Activated T-cell treated with anti-CD3 and anti-CD28 coated beads, Interleukin-2, amount 50 U/mL, for 4 hours (primary cell): Measurements from ENCODE around the gene FAM83C. TPM values are rescaled to one million over a fixed set of nuclear protein-coding genes. Genes with fewer than 3 reads are reported as not detected.
"Not testable (repeated sequence)": the region's sequence is repeated elsewhere in the genome, so short reads cannot be mapped to it uniquely, and the experiment has no call there.

ENCODE experiments used
- ATAC-seq, 2 donors: fragments of 200-7000 bp; cut with Tn5 transposase; one replicate each; pipeline ENCODE4 v1.10.0; 2021
- DNase-seq: peaks from one replicate; pipeline ENCODE4 v3.0.0-alpha.2; 2020
- H3K27me3 Mint-ChIP-seq: one replicate; pipeline ENCODE4 v1.8.0; 2021; ENCODE audit warnings: low read depth, mixed read lengths
- H3K36me3 Mint-ChIP-seq: one replicate; pipeline ENCODE4 v1.8.0; 2022; ENCODE audit warnings: mixed read lengths; ENCODE audit not compliant: insufficient read depth
- H3K4me1 Mint-ChIP-seq: one replicate; pipeline ENCODE4 v1.8.0; 2021; ENCODE audit warnings: low read depth, mixed read lengths
- H3K4me3 Mint-ChIP-seq: one replicate; pipeline ENCODE4 v1.8.0; 2021; ENCODE audit warnings: mild to moderate bottlenecking, moderate library complexity, mixed read lengths
- H3K9me3 Mint-ChIP-seq: one replicate; pipeline ENCODE4 v1.8.0; 2021; ENCODE audit warnings: mixed read lengths
- total RNA-seq, 3 donors: library from RNA; stranded (reverse); gene quantifications; one replicate each; pipeline ENCODE4 v1.2.1, GENCODE V29; 2021

Gene FAM83C
- total RNA-seq, 3 donors from 2014 or later: not detected

DNA sequence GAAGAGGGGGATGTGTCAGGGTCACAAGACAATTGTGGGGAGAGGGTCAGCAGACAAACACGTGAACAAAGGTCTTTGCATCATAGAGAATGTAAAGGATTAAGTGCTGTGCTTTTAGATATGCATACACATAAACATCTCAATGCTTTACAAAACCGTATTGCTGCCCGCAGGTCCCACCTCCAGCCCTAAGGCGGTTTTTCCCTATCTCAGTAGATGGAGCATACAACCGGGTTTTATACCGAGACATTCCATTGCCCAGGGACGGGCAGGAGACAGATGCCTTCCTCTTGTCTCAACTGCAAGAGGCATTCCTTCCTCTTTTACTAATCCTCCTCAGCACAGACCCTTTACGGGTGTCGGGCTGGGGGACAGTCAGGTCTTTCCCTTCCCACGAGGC is 29.9 kb downstream of the FAM83C start:
- not testable (repeated sequence) for H3K4me1 Mint-ChIP-seq, H3K4me3 Mint-ChIP-seq, H3K9me3 Mint-ChIP-seq, DNase-seq, H3K27me3 Mint-ChIP-seq, ATAC-seq
- H3K36me3 Mint-ChIP-seq: peaks cover 15% of the 10 kb centered on the region

DNA sequence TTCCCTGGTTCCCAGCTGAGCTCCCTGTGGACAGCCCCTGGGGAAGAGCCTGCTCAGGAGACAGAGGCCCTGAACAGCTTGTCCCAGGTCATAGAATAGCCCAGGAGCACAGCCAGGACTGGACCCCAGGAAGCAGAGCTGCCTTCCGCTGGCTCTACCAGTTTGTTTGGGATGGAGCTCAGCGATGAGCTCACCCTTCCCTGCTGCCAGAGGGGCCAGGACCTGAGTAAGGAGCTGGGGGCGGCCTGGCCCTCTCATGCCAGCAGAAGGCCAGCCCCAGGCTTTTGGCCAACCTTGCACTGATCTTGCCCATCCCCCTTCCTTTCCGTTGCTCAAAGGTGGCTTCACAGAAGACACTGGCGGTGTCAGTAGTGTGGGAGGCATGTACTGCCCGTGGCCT is 31.8 kb downstream of the FAM83C start:
- no peak for DNase-seq
- Mint-ChIP-seq H3K9me3 (no peaks in the 10 kb centered on the region), H3K36me3 (peaks cover 8% of the 10 kb centered on the region), H3K4me1 (no peaks in the 10 kb centered on the region), H3K4me3 (no peak overlapping the region), H3K27me3 (no peaks in the 10 kb centered on the region)
- ATAC-seq: no peak

DNA sequence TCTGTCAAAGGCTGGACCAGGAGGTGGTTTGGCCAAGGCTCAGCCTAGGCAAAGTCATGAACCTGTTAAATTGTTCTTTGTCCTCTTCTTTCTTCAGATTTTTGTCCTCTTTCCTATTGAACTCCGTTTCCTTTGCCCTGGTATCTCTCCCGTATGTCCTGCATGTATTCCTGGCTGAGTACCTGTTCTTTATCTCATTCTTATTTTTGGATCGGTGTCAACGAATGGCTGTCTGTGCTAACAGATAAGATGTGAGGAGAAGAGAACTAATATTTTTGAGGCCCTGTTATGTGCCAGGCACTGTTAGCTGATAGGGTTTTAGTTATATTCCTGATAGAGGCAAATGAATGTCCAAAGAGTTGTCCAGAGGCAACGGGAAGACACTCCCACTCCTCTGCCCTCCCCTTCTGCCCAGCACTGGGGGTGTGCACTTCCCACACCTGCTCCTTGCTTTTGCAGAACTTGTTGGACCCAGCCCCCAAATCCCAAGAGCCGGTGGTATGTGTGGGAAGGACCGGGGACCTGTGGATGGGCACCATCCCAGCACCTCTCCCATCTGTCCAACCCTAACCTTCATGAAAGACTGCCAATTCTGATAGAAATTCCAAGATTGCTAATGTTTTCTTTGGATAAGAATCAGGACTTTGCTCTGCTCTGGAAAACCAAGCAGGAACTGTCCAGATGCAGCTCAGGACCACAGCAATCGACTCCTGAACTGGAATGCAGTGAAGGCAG is 34.9 kb downstream of the FAM83C start:
- no peaks in the 10 kb centered on the region for H3K9me3 Mint-ChIP-seq
- H3K4me1 Mint-ChIP-seq: peaks cover 6% of the 10 kb centered on the region
- no peaks in the 10 kb centered on the region for H3K27me3 Mint-ChIP-seq
- H3K36me3 Mint-ChIP-seq: peaks cover 6% of the 10 kb centered on the region
- ATAC-seq (no peak), DNase-seq (no peak)
- no peak overlapping the region for H3K4me3 Mint-ChIP-seq

DNA sequence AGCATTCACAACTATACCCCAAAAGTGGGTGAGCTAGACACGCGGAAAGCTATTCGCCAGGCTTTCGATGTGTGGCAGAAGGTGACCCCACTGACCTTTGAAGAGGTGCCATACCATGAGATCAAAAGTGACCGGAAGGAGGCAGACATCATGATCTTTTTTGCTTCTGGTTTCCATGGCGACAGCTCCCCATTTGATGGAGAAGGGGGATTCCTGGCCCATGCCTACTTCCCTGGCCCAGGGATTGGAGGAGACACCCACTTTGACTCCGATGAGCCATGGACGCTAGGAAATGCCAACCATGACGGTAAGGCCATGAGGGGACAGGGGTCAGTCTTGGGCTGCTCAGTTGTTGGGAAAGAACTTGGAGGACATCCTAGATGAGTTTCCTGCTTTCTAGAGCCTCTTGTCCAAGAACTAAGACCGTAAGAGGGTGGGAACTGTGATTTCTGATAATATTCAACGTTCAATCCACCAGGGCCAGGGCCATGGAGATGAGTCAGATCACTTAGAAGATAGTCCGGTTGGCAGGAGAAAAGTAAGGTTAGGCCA is 37.7 kb downstream of the FAM83C start:
- peaks cover 6% of the 10 kb centered on the region for H3K36me3 Mint-ChIP-seq
- H3K4me3 Mint-ChIP-seq: no peak overlapping the region
- H3K9me3 Mint-ChIP-seq: no peaks in the 10 kb centered on the region
- ATAC-seq (no peak), DNase-seq (no peak)
- no peaks in the 10 kb centered on the region for H3K27me3 Mint-ChIP-seq
- peaks cover 24% of the 10 kb centered on the region for H3K4me1 Mint-ChIP-seq

DNA sequence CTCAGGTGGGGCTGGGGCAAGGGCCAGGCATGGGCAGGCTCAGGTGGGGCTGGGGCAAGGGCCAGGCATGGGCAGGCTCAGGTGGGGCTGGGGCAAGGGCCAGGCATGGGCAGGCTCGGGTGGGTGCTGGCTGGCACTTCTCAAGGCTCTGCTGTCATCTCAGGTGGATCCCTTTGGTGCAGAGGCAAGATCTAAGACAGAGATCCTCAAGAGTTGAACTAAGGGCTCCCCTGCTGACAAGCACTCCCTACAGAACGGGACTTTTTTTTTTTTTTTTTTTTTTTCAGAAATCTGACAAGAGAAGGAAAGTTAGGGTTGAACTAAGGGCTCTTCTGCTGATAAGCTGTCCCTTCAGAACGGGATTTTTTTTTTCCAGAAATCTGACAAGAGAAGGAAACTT is 39.2 kb downstream of the FAM83C start:
- no peak overlapping the region for H3K4me3 Mint-ChIP-seq
- H3K36me3 Mint-ChIP-seq: peaks cover 2% of the 10 kb centered on the region
- no peaks in the 10 kb centered on the region for H3K27me3 Mint-ChIP-seq
- DNase-seq (no peak), ATAC-seq (no peak)
- H3K4me1 Mint-ChIP-seq: peaks cover 24% of the 10 kb centered on the region
- H3K9me3 Mint-ChIP-seq: no peaks in the 10 kb centered on the region

DNA sequence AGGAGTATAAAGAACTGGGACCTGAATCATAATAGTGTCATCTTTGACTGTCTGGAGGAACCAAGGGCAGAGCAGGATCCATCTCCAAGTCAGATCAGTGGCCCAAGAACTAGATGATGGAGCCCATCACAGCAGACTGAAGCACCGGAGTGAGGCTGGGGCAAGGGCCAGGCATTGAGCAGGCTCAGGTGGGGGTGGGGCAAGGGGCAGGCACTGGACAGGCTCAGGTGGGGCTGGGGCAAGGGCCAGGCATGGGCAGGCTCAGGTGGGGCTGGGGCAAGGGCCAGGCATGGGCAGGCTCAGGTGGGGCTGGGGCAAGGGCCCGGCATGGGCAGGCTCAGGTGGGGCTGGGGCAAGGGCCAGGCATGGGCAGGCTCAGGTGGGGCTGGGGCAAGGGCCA is 39.6 kb downstream of the FAM83C start:
- H3K4me1 Mint-ChIP-seq: peaks cover 24% of the 10 kb centered on the region
- not testable (repeated sequence) for H3K27me3 Mint-ChIP-seq

DNA sequence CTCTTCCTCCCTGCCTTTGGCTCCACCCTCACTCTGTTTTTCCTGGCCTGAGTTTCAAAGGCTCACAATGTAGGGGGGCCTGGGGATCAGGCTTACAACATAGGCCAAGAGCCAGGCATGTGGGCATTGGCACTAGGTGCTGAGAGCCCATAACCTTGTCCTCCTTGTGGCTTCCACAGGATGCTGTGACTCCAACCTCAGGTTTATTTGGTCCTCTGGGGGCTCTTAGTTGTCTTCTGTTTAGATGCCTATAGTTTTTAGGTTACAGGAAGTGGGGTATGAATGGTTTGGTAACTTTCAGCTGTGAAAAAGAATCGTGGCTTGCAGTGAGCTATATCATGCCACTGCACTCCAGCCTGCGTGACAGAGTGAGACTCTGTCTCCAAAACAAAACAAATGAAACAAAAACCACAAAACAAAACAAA is 40.2 kb downstream of the FAM83C start:
- peak; percentile 58 to 89 for ATAC-seq
- H3K4me1 Mint-ChIP-seq: peaks cover 24% of the 10 kb centered on the region
- H3K9me3 Mint-ChIP-seq: no peaks in the 10 kb centered on the region
- no peak overlapping the region for H3K4me3 Mint-ChIP-seq
- no peaks in the 10 kb centered on the region for H3K27me3 Mint-ChIP-seq
- no peak for DNase-seq
- H3K36me3 Mint-ChIP-seq: peaks cover 3% of the 10 kb centered on the region

More for the DNA sequence above, 39.6 kb downstream of the FAM83C start:
- peak in 1 of 2 donors; percentile 27 for ATAC-seq
- not testable (repeated sequence) for H3K36me3 Mint-ChIP-seq, H3K9me3 Mint-ChIP-seq, DNase-seq, H3K4me3 Mint-ChIP-seq

DNA sequence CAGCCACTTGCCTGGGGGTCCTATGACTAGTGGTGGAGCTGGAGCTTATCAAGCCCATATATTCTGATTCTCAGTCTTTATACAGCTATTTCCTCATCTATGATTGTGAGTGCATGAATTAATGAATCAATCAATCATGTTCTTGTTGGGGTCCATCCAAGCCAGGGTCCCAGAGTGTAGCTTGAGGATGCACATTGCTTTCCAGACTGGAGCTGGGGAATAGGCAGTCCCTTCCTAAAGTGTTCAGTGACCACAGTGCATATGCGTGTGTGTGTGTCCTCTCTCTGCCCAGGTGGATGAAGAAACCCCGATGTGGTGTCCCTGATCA is 40.6 kb downstream of the FAM83C start:
- no peak for ATAC-seq
- H3K36me3 Mint-ChIP-seq: peaks cover 3% of the 10 kb centered on the region
- no peaks in the 10 kb centered on the region for H3K27me3 Mint-ChIP-seq
- no peak overlapping the region for H3K4me3 Mint-ChIP-seq
- H3K9me3 Mint-ChIP-seq: no peaks in the 10 kb centered on the region
- peaks cover 24% of the 10 kb centered on the region for H3K4me1 Mint-ChIP-seq
- no peak for DNase-seq

DNA sequence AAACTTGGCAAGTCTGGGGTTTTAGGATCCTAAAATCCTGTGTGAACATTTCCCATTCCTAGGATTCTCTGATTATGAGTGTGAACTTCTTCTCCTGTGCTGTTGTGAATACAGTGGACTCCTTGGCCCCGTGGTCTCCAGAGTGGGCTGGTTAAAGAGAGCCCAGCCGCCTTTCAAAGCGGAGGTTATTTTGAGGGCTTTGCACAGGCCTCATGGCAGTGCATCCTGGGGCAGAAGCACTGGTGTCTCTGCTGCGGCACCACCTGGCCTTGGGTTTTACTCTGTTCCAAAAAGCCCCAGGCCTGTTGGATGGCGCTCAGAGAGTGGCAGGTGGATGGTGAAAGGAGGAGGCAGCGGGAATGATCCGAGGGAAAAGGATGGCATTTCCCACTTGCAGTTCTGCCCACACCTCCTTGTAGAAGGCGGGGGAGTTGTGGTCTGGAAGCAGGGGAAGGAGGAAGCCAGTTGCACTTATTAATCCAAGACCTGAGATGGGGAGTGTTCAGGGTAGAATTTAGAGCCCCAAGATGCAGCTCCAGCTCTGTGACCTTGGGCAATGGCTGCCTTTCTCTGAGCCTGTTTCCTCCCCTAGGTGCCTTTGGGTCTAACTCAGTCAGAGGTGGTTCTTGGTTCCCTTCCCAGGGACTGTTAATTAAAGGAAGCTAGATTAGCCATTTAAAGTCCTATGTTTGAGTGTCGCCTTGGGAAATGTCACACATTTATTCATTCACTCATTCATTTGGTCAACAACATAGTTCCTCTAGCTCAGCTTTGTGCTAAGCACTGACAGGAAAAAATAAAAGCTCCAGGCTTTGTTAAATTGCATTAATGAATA is 43.4 kb downstream of the FAM83C start:
- Mint-ChIP-seq H3K4me1 (peaks cover 24% of the 10 kb centered on the region), H3K36me3 (peaks cover 2% of the 10 kb centered on the region), H3K27me3 (no peaks in the 10 kb centered on the region), H3K4me3 (no peak overlapping the region), H3K9me3 (no peaks in the 10 kb centered on the region)
- DNase-seq (no peak), ATAC-seq (no peak)

DNA sequence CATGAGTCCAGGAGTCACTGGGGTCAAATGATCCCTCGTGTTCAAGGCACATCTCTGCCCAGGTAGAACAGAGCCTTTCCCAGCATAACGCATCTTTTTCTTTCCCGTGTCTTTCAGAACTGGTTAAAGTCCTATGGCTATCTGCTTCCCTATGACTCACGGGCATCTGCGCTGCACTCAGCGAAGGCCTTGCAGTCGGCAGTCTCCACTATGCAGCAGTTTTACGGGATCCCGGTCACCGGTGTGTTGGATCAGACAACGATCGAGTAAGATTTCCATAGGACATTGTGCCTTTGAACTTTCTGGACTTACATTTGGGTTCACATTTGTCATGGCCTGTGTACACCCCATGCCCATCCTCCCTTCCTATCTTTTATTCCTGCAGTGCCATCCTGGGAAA is 45.5 kb downstream of the FAM83C start:
- no peak for DNase-seq
- no peak for ATAC-seq
- Mint-ChIP-seq H3K36me3 (peaks cover 2% of the 10 kb centered on the region), H3K9me3 (no peaks in the 10 kb centered on the region), H3K27me3 (no peaks in the 10 kb centered on the region), H3K4me3 (no peak overlapping the region), H3K4me1 (peaks cover 12% of the 10 kb centered on the region)

DNA sequence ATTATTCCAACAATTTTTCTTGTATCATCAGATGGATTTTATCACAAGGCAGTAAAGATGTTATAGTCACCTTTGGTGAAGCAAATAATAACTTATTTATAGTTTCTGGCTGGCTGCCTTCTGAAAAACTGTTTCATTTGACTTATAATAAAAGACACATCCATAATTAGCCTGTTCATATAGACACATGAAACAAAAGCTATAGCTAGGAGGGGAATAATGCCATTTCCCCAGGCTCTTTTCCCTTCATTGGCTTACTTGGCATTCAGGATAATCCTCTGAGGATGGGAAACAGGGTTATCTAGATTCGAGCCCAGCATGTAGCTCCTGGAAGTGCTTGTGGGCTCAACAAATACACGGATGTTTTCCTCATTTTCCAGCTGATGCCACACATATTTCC is 48.2 kb downstream of the FAM83C start:
- Mint-ChIP-seq H3K4me1 (no peaks in the 10 kb centered on the region), H3K27me3 (no peaks in the 10 kb centered on the region), H3K4me3 (no peak overlapping the region), H3K9me3 (no peaks in the 10 kb centered on the region), H3K36me3 (peaks cover 2% of the 10 kb centered on the region)
- DNase-seq (no peak), ATAC-seq (no peak)

DNA sequence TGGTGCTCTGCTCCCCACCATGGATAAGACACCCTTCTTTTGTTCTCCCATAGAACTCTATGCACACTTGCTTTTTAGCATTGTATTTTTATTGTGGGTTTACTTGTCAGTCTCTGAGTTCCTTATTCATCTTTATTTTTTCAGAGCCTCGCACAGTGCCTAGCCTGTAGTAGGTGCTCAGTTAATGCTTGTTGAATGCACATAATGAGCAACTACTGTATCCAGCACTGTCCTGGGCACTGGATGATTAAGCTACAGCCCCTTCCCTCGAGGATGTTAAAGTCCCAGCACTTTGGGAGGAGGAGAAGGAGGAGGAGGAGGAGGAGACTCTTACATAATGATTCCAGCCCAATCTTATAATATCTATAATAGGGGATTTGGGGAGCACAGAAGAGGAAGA is 48.9 kb downstream of the FAM83C start:
- Mint-ChIP-seq H3K4me3 (no peak overlapping the region), H3K27me3 (no peaks in the 10 kb centered on the region), H3K9me3 (no peaks in the 10 kb centered on the region), H3K4me1 (no peaks in the 10 kb centered on the region), H3K36me3 (peaks cover 2% of the 10 kb centered on the region)
- no peak for DNase-seq
- ATAC-seq: no peak

DNA sequence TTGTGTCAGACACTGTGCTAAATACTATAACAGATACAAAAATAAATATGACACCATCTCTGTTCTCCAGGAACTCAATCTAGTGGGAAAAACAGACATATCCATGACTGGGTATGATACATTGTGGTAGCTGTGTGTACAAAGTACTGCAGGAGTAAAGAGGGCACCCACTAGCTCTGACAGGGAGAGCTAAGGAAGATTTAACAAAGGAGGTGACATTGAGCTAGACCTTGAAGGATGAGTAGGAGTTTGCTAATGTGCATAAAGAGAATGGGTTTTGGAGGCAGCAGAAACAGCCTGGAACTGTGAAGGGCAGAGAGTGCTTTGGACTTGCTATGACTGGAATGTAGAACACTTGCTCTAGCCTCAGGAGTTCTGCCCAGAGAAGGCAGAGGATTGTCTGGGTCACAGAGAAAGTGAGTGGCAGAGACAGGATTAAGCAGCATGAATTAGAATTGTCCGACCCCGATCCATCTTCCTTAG is 51.4 kb downstream of the FAM83C start:
- no peak overlapping the region for H3K4me3 Mint-ChIP-seq
- ATAC-seq (no peak), DNase-seq (no peak)
- no peaks in the 10 kb centered on the region for H3K4me1 Mint-ChIP-seq
- H3K9me3 Mint-ChIP-seq: no peaks in the 10 kb centered on the region
- peaks cover 18% of the 10 kb centered on the region for H3K36me3 Mint-ChIP-seq
- no peaks in the 10 kb centered on the region for H3K27me3 Mint-ChIP-seq

DNA sequence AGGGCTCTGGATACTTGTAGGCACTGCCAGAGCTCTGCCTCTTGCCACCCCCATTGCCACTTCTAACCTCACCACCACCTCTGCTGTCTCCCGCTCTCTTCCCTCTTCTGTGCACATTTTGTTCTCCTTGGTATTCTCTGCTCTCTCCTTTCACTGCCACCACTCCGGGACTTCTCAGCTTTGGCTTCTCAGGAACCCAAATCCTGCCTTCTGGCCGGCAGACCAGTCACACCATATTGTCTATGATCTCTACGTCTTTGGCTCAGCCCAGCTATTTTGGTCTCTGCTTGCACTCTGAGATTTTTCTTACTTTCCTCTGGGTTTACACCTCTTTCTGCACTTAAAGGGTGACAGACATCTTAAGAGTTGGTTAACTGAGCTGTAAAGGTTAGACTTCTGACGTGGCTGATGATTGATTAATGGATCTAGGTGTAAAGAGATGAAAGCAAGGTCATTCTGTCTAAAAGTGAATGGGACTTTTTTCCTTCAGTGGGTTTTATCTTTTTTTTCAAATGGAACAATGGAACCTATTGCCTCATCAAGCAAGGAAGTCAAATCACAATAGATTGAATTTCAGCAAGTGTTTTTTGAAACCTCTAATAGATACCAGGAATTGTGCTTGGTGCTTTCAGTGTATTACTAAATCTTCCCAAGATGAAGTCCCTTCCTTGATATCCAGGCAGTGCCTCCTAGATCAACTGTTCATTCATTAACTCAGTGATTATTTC is 52.0 kb downstream of the FAM83C start:
- Mint-ChIP-seq H3K9me3 (no peaks in the 10 kb centered on the region), H3K4me1 (no peaks in the 10 kb centered on the region), H3K4me3 (no peak overlapping the region), H3K27me3 (no peaks in the 10 kb centered on the region), H3K36me3 (peaks cover 20% of the 10 kb centered on the region)
- ATAC-seq (no peak), DNase-seq (no peak)
